GM19099 (cell line): ENCODE data around the gene PGAM2.
A peak's percentile ranks its signal among the peaks of the same experiment; 100 is the strongest.

Experiments
- POLR2A ChIP-seq: IDR thresholded peaks from 3 replicates; pipeline ENCODE4 v1.6.1; 2011; ENCODE audit warnings: low read depth; ENCODE audit not compliant: insufficient read length; ENCODE audit errors: extremely low read depth

Gene PGAM2

DNA sequence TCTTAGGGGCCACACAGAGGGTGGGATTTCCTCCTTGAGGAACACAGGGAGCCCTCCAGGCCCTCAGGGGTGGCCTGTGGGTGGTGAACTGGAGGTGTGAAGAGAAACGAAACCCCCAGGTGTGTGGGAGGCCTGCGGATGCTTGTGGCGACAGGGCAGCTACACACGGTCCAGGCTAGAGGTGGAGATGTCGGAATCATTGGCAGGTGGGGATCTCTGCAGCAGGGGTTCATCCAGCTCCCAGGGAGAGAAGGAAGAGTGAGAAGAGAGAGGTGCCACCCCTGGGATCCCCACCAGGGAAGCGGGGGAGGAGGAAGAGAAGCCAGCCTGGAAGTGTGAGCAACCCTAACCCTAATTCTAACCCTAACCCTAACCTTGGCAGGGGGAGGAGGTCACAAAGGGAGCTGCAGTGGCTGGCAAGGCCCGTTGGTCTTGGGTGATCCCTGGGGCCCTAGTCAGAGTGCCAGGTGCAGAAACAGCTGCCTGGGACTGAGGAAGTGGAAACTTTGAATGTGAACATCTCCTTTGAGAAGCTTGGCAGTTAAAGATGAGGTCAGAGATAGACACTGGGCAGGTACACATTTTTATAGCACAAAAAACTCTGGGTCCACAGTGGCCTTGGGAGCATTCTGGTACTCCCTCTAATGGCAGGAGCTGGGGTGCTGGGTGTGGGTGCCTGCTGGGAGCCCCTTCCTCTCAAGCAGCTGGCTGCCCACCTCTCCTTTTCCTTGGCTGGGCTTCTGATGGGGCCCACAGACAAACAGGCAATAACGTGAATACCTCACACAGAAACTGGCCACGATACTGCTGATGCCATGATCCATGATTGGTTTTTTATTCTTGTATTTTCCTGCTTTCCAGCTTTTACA is 31.9 kb upstream of the PGAM2 start:
- no peak for TF ChIP-seq POLR2A

DNA sequence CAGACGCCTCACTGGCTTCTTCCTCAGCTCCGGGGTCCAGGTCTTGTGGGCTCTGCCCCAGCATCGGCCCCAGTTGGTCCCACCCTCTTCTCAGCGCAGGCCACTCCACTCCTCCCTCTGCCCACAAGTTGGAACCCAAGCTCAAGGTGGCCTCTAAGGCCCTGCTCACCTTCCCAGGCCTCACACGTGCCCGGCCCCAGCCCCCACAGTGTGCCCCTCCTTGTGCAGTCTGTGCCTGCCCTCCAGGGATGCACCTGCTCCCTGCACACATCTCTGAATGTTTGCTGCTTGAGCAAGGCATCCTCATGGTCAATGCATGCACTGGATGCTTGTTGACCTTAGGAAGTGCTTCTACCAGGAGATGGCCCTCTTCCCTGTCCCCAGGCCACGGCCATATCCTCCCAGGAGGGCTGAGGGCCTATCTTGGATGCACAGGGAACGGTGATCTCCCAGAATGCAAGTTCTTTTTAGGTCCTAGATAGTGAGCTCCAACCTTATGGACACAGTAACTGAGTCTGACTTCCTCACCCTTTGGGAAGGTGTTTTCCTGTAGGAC is 31.0 kb upstream of the PGAM2 start:
- TF ChIP-seq POLR2A: no peak

DNA sequence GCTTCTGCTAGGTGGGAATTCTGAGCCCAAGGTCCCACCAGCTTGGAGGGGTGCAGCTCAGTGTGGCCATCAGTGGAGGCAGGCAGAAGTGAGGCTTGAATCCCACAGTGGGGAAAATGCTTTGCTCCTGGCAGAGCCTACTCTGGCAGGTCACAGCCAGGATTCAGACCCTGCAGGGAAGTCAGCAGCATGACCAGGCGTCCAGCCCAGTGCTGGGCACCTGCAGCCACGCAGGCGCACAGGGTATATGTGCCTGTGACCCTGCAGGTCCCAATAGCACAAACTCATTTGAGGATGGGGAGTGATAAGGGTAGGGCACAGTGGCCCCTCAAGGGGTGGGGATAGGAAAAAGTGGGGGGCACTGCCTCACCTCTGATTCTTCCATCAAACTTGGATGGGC is 30.4 kb upstream of the PGAM2 start:
- no peak for TF ChIP-seq POLR2A

DNA sequence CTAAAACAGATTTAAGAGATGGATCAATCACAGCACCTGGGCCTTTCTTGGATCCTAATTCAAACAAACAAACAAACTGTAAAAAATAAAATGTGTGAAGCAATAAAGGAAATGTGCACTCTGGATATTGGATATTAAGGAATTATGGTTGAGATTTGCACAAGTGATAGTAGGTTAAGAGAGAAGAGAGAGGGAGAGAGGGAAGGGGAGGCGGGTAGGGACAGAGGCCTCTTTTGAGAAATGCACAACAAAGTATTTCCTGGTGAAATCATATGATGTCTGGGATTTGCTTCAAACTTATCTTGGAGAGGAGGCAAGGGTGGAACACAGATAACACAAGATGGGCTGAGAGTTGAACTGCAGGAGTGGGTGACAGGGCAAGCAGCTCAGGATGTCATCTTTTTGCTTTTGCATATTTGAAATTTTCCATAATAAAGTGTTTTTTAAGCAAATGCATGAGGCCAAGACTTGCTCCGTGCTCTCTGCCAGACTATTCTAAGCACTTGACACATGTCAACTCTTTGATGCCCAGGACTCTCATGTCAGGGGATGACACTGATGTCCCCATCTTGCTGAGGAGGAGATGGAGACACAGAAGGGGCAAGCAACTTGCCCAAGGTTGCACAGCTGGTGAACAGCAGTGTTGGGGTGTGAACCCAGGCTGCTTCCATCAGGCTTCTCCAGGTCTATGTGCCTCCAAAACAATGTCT is 29.7 kb upstream of the PGAM2 start:
- TF ChIP-seq POLR2A: no peak

DNA sequence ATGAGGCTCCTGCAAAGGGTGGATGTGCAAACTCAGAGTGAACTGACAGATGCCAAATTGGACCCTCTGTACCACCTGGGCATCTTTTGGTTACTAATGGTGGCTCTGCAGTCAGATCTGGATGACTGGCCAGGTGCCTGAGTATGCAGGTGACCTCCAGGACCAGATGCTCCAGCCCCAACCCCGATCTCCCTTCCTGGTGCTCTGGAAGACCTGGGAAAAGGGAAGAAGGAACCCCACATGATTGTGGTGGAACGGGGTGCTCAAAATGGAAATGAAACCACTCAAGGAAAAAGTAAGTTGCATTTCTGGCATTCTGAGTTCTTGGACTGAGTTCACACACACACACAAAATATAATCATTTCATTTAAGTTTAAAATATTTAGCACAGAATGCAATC is 29.0 kb upstream of the PGAM2 start:
- TF ChIP-seq POLR2A: no peak

DNA sequence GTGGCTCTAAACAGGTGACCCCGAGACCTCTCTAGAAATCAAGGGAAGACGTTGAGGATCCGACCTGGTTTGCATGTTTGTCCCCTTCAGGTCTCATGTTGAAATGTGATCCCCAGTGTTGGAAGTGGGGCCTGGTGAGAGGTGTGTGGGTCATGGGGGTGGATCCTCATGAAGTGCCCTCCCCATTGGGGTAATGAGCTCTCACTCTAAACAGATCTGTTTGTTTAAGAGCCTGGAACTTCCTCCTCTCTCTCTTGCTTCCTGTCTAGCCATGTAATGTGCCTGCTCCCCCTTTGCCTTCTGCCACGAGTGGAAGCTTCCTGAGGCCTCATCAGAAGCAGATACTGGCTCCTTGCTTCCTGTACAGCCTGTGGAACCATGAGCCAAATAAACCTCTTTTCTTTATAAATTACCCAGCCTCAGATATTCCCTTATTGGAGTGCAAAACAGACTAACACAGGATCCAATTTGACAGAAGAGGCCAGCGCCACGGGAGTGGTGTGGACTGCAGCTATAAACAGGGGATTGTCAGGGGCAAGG is 27.8 kb upstream of the PGAM2 start:
- no peak for TF ChIP-seq POLR2A

DNA sequence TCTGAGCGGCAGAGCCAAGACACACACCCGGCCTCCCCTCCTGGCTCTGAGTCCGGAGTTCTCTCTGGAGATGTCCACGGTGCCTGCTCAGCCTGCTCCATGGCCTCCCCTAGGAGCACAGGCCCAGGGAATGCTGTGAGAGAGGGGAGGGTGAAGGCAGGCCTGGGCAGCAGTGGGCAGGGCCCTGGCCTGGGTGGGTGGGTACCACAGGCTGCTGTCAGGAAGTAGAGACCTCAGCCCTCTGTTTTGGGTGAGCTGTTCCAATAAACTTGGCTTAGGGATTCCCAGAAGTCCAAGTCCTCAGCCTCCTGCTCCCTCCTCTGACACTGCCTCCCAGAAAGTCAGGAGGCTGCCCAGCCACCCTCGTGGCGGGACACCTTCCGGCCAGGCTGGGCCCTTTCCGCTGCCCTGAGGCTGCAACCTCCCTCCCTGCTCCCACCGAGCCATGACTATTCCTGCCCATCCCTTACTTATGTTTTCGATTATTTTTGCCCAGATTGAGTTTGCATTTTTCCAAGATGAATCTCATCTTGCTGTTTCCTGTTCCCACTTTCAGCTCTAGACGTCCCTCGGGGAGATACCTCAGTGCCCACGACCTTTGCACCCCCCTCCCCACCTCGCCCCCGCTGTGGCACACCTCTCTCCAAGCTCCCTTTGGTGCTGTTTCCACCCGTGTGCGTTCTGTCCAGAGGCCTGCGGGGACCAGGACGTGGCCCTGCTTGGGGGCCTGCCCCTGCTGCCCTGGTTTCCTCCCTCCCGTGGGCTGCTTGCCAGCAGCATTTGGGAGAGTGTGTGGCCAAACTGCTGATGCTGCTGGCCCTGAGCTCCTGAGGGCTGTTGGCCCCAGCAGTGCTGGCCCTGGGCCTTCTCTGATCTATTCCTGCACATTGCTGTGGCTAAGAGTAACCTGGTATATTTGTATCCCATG is 22.8 kb upstream of the PGAM2 start:
- TF ChIP-seq POLR2A: no peak

DNA sequence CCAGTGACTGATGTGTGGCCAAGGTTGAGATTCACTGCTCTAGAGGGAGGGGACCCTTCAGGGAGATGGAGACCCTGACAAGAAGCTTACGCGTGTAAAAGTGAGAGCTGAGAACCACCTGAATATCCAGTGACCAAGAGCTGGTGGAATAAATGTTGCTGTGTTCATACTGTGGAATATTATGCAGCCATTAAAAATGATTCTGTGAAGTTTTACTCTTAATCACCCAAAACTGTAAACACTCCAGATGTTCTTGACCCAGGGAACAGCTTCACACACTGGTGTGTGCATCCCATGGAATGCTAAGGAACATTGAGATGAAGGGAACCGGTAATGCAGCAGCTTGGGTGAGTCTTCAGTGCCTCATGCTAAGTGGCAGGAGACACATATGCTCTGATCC is 21.3 kb upstream of the PGAM2 start:
- TF ChIP-seq POLR2A: no peak

DNA sequence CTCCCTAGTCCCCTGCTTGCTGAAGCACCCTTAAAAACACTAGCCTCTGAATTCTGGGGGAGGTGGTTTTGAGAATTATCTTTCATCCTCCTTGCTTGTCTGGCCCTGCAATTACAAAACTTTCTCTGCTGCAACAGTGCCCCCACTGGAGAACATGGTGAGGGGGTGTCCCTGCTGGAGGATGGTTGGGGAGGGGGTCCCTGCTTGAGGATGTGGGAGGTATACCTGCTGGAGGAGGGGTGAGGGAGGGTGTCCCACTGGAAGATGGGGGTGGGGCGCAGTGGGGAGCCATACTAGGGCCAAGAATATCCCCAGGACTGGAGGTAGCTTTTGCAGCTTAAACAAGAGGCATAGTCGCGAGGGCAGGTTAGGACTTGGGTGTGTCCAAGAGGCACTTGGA is 20.2 kb upstream of the PGAM2 start:
- TF ChIP-seq POLR2A: no peak

DNA sequence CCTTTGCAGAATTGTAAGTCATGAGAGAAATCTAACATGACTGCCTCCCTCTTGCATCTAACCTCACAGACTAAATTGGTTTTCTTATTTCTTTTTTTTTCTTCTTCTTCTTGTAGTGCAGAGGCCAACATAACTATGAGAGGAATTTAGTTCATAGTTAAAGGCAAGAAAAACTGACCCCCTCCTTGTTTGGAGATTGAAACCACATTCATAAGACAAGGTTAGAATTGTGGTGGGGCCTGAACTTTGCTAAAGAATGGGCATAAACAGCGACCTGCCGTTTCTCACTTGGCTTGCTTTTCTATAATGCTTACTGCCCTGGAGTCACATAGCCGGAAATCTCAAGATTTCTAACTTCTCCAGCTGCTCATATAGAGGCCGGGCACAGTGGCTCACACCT is 19.3 kb upstream of the PGAM2 start:
- TF ChIP-seq POLR2A: no peak

DNA sequence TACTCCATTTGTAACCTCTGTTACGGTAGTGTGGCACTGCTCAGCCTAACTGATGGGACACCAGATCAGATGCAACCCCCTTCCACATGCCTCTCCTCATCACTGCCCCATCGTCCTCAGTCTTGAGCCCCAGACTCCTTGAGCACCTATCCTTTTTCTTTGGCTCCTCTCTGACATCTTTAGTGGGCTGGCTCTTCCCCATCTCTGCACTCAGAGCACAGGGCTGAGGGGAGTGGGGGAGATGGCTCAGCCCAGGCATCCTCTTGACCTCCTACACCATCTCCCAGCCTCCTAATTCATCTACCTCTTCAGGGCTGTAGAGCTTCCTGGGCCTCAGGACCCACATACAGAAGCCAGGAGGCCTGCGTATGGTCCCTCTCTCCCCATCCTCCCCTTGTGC is 18.4 kb upstream of the PGAM2 start:
- TF ChIP-seq POLR2A: no peak

DNA sequence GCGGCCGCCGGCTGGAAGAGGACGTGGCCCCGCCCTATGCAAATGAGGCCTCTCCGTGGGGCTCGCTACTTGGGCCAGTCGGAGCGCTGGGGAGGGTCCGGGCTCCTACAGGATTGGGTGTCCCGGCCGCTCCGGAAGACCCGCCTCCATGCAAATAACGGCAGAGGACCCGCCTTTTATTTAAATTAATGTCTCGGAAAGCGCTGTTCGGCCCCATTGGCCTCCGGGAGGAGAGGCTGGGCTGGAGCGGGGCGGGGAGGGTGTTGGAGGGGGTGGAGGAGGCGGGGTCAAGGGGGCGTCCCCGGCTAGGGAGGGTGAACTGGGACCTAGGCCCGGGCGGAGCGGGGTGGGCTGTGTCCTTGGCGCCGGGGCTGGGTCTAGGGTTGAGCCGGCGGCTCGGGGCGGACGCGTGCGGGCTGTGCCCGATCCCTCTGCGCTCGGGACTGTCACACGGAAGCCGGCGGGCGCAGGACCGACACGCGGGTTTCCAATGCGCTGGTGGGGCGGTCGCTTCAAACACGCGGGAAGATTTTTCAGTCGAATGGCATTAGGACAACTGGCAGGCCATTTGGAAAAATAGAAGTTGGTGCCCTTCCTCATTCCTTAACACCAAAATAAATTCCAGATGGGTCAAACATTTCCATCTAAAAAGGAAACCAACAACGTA is 17.3 kb upstream of the PGAM2 start:
- TF ChIP-seq POLR2A: peak; percentile 54

DNA sequence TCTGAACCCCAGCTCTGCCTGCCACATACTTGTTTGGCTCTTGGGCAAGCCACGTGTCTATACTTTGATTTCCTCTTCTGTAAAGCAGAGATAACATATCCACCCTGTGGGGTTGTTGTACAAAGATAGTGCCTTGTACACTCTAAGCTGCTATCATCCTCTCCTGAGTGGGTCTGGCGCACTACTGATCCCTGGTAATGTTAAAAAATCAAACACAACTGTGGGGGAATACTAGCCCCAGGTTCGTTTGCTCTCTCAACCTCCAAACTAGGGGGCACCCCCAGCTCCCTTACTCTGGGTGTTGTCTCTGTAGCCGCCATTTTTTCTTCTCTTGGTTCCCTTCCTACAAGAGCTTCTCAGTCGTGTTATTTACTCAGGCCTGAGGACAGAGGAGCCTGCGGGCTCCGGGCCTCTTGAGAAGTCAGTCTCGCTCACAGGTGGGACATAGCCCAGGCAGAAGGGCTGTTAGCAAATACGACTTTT is 15.9 kb upstream of the PGAM2 start:
- no peak for TF ChIP-seq POLR2A

DNA sequence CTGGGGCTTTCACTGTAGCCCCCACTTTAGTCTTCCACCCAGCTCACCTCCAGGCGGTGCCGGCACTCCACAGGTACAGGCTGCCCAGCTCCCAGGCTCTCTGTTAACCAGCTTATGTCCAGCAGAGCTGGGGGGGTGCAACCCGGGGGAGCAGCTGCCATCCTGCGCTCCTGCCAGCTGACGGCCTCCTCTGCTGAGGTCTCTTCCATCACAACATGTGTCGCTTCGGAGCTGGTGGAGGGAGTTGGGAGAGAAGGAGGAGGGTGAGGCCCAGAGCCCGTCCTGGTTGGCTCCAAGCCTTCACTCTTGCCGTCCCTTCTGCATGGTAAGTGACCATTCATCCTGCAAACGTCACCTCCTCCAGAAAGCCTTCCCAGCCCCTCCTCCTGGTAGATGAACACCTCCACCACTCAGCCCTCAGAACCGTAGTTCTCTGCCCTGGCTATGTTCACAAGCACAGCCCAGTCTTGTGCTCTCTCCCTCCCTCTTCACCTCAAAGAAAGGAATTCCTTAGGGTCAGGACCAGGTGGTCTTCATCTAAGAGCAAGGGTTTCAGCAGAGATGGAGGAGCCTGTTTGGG is 15.4 kb upstream of the PGAM2 start:
- no peak for TF ChIP-seq POLR2A
